Activated CD4-positive, alpha-beta T cell treated with anti-CD3 and anti-CD28 coated beads, Interleukin-2, Interleukin-4, amounts not matched to agents 100 ng/mL and 50 ng/mL, durations not matched to agents 16 hours and 8 hours (primary cell): Measurements from ENCODE around the gene TRIO.

Source experiments
- DNase-seq: peaks from one replicate; pipeline ENCODE4 v3.0.0-alpha.2; 2020; ENCODE audit warnings: low spot score

TRIO gene

DNA sequence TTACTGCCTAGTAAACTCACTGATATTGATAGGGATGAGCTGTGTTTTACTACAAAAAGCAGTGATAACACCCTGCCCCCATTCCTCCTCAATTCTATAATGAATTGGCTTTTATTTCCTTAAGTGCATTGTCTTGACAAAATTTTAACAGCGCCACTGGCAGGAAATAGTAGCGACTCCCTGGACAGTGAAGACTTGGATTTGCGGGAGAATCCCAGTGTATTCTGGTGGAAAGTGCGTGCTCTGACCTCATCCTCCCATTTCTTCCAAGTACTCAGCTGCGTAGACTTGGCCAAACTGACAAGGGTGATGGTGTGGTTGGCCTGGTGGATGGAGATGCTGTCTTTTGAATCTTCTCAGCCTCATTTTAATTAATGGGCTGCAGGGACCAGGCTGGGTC is 5.3 kb downstream of the TRIO start:
- no peak for DNase-seq

- no peak for DNase-seq
These were observed 5.9 kb downstream of the TRIO start for GRCh38 chr5:14148890-14149671.

DNA sequence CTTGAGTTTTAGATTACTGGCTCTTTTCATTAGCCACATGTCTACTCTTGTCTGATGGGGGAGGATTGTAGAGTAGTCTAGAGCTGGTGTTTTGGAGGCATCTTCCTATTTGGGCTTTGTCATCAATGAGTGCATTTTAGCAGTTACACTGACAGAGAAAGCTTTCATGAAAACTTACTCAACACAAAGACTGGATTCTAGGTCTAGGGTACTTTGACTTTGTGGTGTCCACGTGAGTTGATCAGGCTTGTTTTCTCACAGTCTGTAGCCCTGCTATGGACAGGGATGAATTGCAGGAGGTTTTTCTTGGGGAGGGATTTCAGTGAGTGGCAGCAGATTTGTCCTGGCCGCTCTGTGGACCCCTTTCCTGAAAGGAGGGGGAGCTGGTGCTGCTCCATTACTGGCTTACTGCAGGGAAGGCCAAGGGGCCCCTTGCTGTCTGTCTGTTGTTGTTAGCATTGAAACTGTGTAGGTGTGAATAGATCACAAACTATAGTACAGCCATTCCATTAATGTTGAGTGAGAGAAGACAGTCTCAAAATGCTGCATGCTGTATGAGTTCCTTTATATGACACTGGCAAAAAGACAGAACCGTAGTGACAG is 6.6 kb downstream of the TRIO start:
- DNase-seq = no peak

- DNase-seq = no peak
These were observed 8.3 kb downstream of the TRIO start for GRCh38 chr5:14151416-14151815.

DNA sequence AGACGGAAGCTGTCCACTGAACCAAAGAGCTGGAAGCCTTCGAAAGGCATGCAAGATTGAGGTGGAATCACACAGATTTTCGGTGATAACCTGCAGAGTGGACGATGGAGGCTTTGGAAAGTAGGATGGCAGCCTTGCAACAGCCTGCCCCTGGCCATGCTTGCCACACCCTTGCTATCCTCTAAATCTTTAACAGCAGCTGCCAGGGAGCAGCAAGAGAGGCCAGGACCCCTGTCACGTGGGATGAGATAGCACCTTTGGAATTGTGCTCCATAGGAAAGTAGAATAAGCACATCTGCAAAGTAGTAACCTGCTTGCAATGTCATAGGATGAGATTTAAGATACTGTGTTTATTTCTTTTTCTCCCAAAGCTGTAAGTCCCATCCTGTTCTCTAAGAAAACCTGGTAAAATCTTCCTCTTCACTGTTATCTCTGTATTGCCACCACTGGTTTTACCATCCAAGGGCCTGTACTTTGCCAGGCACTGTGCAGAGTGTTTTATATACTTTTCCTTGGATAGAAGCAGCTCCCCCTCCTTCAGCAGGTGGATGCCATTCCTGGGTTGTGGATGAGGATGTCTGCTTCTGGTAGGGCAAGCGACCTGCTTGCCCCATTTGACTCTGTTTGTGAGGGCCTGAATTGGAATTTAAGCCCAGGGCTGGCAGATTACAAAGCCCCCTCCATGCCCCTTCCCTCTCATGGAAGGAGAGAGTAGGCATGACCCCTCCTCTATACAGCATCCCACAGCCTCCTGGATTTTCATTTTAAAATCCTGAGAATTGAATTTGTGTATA is 10.1 kb downstream of the TRIO start:
- DNase-seq = no peak

GRCh38 chr5:14153932-14154731 is 11.0 kb downstream of the TRIO start:
- DNase-seq = no peak

DNA sequence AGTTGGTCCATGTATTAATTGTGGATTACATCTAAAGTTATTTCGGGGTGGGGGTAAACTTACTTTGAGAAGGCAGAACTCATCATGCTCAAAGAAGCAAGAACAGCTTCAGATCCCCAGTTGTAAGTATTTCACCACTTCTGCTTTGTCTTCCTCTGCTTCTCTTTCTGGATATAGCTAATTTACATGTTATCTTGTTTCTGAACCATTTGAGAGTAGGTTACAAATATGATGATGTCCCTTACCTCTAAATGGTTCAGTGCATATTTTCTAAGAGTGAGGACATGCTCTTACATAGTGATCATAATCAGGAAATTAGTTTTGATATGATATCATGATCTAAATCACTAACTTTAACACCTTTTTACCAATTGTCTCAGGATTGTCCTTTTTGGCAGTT is 11.9 kb downstream of the TRIO start:
- DNase-seq = no peak

- no peak for DNase-seq
These were observed 12.6 kb downstream of the TRIO start for GRCh38 chr5:14155739-14156138.

- no peak for DNase-seq
These were observed 13.1 kb downstream of the TRIO start for GRCh38 chr5:14156290-14156649.

GRCh38 chr5:14156650-14157492 is 13.7 kb downstream of the TRIO start:
- DNase-seq = no peak

GRCh38 chr5:14157493-14157782 is 14.3 kb downstream of the TRIO start:
- no peak for DNase-seq

- DNase-seq = no peak
These were observed 15.9 kb downstream of the TRIO start for GRCh38 chr5:14158890-14159666.

DNA sequence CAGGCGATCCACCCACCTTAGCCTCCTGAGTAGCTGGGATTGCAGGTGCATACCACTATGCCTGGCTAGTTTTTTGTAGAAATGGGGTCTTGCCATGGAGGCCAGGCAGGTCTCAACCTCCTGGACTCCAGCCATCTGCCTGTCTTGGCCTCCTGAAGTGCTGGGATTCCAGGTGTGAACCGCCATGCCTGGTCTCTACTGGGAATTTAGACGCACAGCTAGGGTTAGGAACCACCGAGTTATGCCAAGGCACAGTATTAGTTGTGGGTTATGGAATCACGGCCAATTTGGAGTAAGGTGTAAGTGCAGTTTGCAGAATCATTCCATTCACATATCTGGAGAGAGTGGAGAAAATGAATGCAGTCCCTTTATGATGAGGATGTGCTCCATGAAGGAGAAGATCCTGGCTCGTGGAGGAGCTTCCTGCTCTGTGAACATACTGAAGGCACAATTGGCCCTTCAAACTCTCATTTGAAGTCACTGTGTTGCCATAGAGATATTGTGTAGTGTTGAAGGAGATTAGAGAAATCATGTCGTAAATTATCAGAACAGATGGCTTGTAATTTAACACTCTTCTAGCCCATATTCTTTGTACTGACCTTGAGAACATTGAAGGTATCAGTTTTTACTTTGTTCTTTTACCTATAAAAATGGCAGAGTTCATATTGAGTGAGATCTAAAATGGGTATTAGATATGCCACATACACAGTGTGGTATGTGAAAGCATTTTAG is 18.8 kb downstream of the TRIO start:
- DNase-seq = no peak

GRCh38 chr5:14164164-14165163 is 21.3 kb downstream of the TRIO start:
- DNase-seq = no peak

GRCh38 chr5:14165375-14166106 is 22.4 kb downstream of the TRIO start:
- DNase-seq = no peak

- DNase-seq = no peak
These were observed 23.3 kb downstream of the TRIO start for GRCh38 chr5:14166437-14166836.

GRCh38 chr5:14167211-14167845 is 24.2 kb downstream of the TRIO start:
- DNase-seq = no peak
